HG03095 (cell line): Measurements from ENCODE around the gene DTHD1.

Experiments used
- ATAC-seq: cut with Tn5 transposase; IDR thresholded peaks from one replicate; pipeline ENCODE4 v1.9.1; 2021; ENCODE audit warnings: moderate library complexity; ENCODE audit not compliant: unreplicated experiment

Gene DTHD1

DNA sequence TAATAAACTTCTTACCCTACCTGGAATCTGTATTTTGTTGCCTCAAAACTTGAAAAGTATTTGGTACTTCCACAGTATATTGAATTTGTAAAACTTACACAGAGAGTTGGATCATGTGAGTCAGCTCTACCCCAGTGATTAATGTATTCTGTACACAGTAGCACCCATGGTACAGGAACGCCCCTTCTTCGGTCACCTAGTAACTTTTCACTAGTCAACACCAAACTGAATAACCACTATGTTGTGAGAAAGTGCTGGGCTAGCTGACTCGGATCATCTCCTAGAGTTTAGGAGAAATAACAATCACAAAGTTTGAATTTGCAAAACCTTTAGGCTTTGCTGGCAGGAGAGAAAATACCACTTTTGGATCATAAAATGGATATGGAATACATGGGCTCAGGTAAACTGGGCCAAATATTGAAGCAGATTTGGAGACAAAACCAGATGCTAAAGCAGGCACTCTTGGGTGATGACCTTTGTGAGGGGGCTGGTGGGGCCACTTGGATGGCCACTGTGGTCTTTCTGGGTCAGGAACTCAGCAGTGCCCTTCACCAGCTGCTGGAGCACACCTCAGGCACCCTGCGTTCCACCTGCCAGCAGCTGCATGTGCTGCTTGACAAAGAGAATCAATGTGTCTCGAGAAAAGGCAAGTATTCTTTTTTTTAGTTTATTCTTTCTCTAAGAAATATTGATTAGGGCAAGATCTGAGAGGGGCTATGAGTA lies at the start of gene DTHD1:
Gene DTHD1 (plus strand): TSS at position 233 of the 723 bp plus-strand sequence. CDS start 143 bp downstream, at position 376.
- no peak for ATAC-seq

- no peak for ATAC-seq
Observed at GRCh38 chr4:36233567-36234266, 47.7 kb upstream of the DTHD1 start.

DNA sequence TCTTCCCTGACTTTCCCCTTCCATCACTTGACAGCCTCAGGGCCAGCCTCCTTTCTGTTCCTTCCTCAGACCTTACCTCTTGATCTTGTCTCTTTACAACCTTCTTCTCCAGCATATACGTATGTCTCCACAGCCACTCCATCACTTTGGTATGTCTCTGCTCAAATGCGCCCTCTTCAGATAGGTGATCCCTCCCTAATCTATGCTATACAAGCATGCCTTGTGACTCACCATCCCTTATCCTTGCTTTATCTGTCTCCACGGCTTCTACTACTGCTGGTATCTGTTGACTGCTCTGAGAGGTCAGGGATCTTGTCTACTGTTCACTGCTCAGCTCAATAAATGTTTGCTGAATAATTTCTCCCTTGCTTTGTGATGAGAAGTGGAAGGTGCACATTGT lies 46.1 kb upstream of the DTHD1 start:
- no peak for ATAC-seq

DNA sequence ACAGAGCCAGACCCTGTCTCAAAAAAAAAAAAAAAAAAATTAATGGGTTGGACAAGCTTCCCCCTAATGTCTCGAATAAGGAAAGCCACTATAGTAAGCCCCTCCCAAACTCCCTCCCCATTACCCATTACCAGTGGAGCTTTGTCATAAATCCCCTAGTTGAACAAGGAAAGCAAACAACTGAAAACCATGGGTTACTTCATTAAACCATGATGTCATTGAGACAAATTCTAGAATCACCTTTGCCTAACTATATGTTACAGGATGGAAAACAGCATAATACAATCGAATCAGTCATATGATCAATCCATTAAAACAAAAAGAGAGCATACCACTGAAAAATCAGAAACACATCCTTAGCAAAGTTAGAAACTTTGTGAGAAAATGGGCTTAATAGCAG lies 45.3 kb upstream of the DTHD1 start:
- ATAC-seq: no peak

- no peak for ATAC-seq
Observed at GRCh38 chr4:36237366-36238313, 43.8 kb upstream of the DTHD1 start.

DNA sequence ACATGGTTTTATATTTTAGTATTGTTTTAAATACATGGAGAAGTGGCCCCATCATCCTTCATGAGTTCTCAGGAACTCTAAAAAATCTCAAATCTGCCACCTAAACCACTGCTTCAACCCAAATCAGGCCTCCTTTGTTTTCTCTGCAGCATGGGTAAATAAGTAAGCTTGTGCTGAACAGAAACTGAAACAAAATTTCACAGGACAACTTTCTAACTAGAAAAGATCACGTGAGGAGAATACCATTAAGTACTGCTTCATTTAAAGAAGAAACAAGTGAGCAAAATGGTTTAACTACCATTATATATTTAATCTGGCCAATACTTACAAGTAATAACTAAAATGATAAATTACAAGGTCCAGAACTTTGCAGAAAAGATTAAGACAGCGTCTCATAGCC lies 39.6 kb upstream of the DTHD1 start:
- peak; percentile 47 for ATAC-seq

- ATAC-seq: no peak
Observed at GRCh38 chr4:36242629-36243354, 38.6 kb upstream of the DTHD1 start.

DNA sequence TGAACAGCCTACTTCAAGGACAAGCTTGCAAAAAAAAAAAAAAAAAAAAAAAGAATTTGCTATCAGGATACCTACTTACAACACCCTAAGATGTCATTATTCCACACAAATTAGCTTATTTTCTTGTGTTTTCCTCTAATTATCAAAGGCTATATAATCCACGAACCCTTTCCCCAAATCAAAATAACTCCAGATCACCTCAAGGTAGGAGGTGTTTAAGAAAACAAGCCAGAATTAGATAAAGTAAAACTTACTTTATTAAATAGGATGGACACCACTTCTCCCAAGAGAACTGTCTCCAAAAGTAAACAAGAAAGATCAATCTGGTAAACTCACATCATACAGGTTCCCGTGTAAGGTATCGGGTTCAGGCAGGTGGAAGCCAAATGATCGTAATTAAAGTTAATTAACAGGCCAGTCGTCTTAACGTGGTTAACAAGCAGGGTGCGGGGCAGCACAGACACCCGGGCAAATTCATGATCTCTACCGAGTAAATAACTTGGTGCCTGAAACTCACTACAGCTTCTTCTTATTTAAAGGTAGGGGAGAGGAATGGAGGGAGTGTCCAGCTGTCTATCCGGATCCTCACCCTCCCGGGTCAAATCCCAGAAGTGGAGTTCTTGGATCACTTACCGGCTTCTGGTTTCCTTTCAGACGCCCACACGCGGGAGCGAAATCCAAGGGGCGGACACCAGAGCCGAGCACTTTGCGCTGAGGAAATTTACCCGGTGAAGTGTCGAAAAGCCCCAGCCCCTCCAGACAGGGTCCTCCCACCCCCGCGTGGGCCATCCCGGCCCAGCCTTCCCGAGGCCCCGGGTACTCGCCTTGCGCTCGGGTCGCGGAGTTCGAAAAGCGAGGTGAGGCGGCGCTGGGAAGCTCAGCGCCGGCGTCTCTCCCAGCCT lies 37.8 kb upstream of the DTHD1 start:
- peak; percentile 28 for ATAC-seq

DNA sequence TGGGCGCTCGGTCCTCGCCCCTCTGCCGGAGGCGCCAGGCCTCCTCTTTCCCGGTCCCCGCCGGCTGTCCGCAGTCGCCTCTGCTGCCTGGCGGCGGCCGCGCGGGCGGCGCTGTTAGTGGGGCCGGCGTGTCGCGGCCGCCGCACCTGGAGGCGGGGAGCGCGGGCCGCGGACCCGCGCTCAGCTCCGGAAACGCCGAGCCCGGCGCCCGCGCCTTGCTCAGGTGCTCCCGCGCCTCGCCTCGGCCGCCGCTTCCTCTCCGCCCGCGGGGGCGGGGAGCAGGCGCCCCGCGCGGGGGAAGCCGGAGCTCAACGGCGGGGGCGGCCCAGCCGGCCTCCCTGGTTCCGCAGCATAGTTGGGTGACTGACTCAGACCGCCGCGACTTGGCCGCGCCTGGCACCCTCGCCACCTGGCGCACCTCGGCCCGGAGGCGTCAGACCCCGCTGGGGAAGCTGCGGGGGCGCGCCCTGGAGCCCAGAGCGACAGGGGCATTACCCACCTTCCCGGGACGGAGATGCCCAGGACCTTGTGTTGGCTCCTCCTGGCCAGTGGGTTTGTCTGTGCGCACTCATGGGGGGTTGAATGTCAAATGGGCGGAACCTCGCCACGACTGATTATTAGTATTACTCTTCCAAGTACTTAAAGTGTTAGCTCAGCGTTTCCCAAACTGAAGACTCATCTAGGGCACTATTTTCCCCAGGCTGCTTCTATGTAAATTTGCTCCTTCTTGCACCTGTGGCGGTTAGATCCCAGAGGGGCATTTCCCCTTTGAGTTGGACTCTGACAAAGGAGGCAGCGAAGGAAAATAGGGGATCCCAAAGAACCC lies 36.9 kb upstream of the DTHD1 start, which contains the start of gene ARAP2:
Gene ARAP2 (minus strand): TSS at position 258 of the 826 bp plus-strand sequence. CDS start 15,028 bp downstream, outside the sequence.
- ATAC-seq: peak; percentile 59

DNA sequence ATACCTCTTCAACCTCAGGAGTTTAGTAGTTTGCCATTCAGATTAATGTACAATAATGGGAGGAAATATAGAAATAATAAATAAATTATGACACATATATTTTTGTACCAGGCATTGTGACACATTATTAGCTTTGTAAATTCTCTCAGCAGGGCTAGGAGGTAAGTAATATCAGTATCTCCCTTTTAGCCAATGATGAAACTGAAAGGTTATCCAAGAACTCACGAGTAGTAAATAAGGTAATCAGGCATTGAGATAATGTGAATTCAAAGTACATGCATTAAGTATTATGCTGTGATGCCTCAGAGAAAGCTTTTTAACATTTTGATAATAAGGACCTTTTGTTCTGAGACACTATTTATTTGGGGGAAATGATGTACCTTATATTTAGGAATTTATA lies 31.8 kb upstream of the DTHD1 start:
- ATAC-seq: no peak

DNA sequence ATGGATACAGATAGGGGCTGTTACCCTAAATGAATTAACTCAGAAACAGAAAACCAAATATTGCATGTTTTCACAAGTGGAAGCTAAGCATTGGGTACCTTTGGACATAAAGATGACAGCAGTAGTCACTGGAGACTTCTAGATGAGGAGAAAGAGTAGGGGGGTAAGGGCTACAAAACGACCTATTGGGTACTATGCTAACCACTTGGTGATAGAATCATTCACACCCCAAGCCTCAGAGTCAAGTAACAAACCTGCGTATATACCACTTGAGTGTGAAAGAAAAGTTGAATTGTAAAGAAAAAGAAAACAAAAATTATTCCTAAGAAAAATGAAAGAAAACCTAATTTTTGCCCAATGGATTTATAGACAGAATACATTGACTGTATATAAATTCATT lies 29.4 kb upstream of the DTHD1 start:
- ATAC-seq: no peak

DNA sequence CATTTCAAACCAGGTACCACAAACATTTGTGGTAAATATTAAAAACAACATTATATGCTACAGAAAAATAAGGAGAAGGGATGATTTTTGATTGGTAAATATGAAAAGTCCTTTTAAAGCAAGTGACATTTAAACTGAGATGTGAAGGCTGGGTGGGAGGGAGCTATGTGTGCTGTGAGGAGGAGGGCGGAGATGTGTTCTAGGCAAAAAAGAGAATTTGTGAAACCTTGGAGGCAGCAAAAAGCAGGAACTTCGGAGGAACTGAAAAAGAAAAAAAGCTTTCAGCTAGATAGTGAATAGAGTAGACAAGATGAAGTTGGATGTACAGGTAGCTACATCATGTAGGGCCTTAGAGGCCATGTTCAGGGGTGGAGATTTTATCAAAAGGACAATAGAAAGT lies 27.0 kb upstream of the DTHD1 start:
- ATAC-seq: no peak

- peak; percentile 71 for ATAC-seq
Observed at GRCh38 chr4:36255577-36255976, 25.8 kb upstream of the DTHD1 start.

DNA sequence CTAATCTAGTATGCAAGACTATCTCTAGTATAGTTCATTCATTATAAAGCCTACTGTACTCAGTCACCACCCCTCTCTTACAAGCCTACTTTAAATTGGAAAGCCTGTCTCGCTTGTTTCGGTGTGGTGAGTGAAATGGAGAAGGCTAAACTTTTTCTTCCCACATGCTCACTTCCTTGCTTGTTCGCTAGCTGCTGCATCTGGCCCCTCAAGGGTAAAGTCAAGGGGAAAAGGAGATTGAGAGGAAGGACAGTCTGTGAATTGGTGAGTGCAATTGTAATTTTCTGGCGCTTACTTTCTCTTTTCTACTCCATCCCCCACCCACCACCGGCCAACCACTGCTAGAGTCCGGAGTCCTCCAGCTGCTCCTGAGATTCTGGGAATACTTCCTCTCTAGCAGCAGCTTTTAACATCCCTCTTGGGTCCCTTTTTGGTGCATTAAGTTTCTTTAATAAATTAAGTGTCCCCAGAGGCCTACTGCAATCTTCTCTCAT lies 25.0 kb upstream of the DTHD1 start:
- ATAC-seq: peak; percentile 66

DNA sequence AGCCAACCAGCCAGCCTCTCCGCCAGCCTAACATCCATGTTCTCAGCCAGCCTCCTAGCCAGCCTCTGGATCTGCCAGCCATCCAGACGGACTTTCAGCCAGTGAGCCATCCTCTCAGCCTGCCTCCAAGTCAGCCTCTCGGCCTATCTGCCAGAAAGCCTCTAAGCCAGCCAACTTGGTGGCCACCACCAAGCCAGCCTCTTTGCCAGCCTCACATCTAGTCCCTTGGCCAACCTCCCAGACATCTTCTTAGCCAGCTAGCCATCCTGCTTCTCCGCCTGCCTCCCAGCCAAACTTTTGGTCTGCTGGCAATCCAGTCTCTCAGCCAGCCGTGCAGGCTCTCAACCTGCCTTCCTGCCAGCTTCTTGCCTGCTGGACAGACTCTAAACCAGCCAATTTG lies 20.7 kb upstream of the DTHD1 start:
- no peak for ATAC-seq

DNA sequence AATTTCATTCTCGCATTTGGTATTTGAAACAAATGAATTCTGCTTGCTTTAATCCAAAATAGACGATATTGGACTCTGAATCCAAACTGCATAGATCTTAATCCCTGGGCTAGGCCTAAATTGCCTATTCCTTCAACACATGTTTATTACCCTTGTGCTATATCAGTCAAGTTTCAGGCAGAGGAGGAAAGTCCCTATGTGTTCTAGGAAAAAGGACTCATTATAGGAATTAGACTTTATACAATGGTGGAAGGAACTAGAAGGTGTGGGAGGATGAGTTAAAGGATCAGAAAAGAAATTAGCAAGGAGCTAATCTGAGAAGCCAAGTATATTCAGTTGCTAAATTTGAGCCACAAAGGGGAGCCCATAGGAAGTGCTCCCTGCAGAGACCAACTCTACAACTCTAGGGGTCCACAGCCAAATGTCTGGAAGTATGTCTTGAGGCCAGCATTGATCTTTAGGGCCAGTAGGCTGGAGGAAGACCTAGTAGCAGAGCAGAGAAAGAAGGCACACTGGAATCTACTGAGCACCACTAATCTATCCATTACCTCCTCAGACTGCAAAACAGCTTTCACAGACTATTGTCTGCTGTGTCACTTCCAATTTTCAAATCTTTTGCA lies 17.1 kb upstream of the DTHD1 start:
- no peak for ATAC-seq

- ATAC-seq: no peak
Observed at GRCh38 chr4:36267486-36268268, 13.7 kb upstream of the DTHD1 start.
